ENCODE results near the gene ARHGEF38. TPM values are rescaled to one million over a fixed set of nuclear protein-coding genes. Genes with fewer than 3 reads are reported as not detected.

ARHGEF38 gene
- total RNA-seq, 3 donors from 2014 or later (not counting 1 experiment from before 2014, with no cell fraction given) = not detected

DNA sequence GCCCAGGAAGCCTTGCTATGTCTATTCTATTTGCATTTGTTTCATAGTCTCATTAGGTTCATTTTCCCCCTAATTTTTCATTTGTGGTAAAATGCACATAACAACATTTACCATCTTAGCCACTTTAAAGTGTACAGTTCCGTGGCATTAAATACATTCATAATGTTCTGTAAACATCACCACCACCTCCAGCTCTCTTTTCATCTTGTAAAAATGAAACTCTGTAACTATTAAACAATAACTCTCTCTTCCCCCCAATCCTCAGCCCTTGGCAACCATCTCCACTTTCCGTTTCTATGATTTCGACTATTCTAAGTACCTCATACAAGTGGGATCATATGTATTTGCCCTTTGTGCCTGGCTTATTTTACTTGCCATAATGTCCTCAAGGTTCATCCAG lies 19.9 kb downstream of the ARHGEF38 start:
- peaks cover 0 to under 1% of the 10 kb centered on the region in 2 donors for H3K9me3 Mint-ChIP-seq
- TF ChIP-seq, protein P1, sequence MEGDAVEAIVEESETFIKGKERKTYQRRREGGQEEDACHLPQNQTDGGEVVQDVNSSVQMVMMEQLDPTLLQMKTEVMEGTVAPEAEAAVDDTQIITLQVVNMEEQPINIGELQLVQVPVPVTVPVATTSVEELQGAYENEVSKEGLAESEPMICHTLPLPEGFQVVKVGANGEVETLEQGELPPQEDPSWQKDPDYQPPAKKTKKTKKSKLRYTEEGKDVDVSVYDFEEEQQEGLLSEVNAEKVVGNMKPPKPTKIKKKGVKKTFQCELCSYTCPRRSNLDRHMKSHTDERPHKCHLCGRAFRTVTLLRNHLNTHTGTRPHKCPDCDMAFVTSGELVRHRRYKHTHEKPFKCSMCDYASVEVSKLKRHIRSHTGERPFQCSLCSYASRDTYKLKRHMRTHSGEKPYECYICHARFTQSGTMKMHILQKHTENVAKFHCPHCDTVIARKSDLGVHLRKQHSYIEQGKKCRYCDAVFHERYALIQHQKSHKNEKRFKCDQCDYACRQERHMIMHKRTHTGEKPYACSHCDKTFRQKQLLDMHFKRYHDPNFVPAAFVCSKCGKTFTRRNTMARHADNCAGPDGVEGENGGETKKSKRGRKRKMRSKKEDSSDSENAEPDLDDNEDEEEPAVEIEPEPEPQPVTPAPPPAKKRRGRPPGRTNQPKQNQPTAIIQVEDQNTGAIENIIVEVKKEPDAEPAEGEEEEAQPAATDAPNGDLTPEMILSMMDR (IDR thresholded peaks at IDR 0.05) = no peak
- Histone ChIP-seq H3K4me1 (ENCODE audit: control insufficient read depth, insufficient read depth, low read length) (no peaks in the 10 kb centered on the region), H3K27me3 (ENCODE audit: control insufficient read depth, insufficient read depth, low read length) (no peaks in the 10 kb centered on the region), H3K36me3 (ENCODE audit: control insufficient read depth, insufficient read depth, low read length) (no peaks in the 10 kb centered on the region), H3K4me3 (ENCODE audit: low read length) (no peak overlapping the region), H3K27ac (ENCODE audit: low read length) (no peak overlapping the region), H3K9me3 (ENCODE audit: control insufficient read depth, insufficient read depth, low read length) (no peaks in the 10 kb centered on the region)
- 77% methylated on average over 3 of the region's 3 CpGs for WGBS (ENCODE audit: insufficient coverage)
- no peak for DNase-seq
- no peaks in the 10 kb centered on the region for H3K36me3 Mint-ChIP-seq
- intact Hi-C loops (cut with micrococcal nuclease) = no loop called here
- no peak for ATAC-seq
- no peak overlapping the region for H3K27ac Mint-ChIP-seq
- H3K4me1 Mint-ChIP-seq = no peaks in the 10 kb centered on the region
- H3K27me3 Mint-ChIP-seq (ENCODE audit: low read depth in 2 of 2) = peaks cover 0 to 1% of the 10 kb centered on the region in 2 donors
- no peak overlapping the region for H3K4me3 Mint-ChIP-seq

DNA sequence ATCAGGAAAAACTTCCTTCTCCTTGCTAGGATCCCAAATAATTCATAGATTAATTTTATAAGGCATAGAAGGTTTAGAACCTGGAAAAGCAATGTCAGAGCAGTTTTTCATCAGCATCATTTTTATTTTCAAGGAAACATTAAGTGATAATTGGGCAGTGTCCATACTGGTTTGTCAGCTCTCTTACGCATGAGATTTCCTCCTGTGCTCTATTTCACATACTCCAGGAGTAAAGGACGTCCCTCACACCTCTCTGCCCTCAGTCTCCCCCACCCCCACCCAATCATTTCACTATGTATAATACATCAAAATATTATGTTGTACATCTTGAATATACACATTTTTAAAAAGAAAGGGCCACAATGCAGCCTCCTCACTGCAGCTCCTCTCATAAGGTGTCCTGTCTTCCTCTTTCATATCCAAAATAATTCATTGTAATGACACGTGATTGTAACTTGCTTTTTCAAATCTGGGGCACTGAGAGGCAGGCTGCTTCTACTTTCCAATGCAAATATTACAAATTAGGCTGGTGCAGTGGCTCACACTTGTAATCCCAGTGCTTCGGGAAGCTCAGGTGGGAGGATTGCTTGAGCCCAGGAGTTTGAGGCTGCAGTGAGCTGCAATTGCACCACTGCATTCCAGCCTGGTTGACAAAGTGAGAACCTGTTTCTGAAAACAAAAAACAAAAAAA lies 34.4 kb downstream of the ARHGEF38 start:
- Histone ChIP-seq H3K4me3 (ENCODE audit: low read length) (no peak overlapping the region), H3K36me3 (ENCODE audit: control insufficient read depth, insufficient read depth, low read length) (no peaks in the 10 kb centered on the region), H3K9me3 (ENCODE audit: control insufficient read depth, insufficient read depth, low read length) (no peaks in the 10 kb centered on the region), H3K27me3 (ENCODE audit: control insufficient read depth, insufficient read depth, low read length) (no peaks in the 10 kb centered on the region), H3K27ac (ENCODE audit: low read length) (no peak overlapping the region), H3K4me1 (ENCODE audit: control insufficient read depth, insufficient read depth, low read length) (no peaks in the 10 kb centered on the region)
- Mint-ChIP-seq H3K27me3 (ENCODE audit: low read depth in 2 of 2) (peaks cover 0 to 5% of the 10 kb centered on the region in 2 donors), H3K27ac (no peak overlapping the region), H3K4me3 (no peak overlapping the region), H3K36me3 (no peaks in the 10 kb centered on the region), H3K4me1 (no peaks in the 10 kb centered on the region), H3K9me3 (peaks cover 0 to 2% of the 10 kb centered on the region in 2 donors)
- ATAC-seq (no peak), DNase-seq (no peak)
- TF ChIP-seq, protein P1 (IDR thresholded peaks at IDR 0.05) = no peak
- intact Hi-C loops (cut with micrococcal nuclease) = no loop called here
- WGBS (ENCODE audit: insufficient coverage) = 86% methylated on average over 4 of the region's 4 CpGs

DNA sequence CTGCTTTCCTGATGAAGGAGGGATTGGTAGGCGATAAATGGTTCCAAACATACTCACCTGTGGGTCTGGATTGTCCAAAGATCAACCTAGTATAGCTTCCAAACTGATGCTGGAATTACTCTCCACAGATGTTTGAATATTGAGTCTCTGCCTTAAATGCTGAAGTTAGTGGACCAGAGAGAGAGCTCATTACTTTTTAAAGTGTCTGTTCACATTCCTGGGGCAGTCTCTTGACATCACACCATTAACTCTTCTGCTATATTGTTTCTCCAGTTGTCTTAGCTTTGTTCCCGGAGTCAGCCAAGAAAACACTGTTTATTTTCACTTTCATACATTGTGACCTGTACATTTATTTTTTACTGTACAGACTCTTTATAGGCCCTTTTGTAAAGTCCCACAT lies 35.4 kb downstream of the ARHGEF38 start:
- no peak for ATAC-seq
- Mint-ChIP-seq H3K4me3 (no peak overlapping the region), H3K27ac (no peak overlapping the region), H3K4me1 (no peaks in the 10 kb centered on the region), H3K27me3 (ENCODE audit: low read depth in 2 of 2) (peaks cover 0 to 14% of the 10 kb centered on the region in 2 donors), H3K9me3 (peaks cover 0 to 2% of the 10 kb centered on the region in 2 donors), H3K36me3 (no peaks in the 10 kb centered on the region)
- intact Hi-C loops (cut with micrococcal nuclease) = no loop called here
- no peaks in the 10 kb centered on the region for H3K4me1 ChIP-seq (ENCODE audit: control insufficient read depth, insufficient read depth, low read length)
- TF ChIP-seq, protein P1 (IDR thresholded peaks at IDR 0.05) = no peak
- H3K9me3 ChIP-seq (ENCODE audit: control insufficient read depth, insufficient read depth, low read length) = no peaks in the 10 kb centered on the region
- no peaks in the 10 kb centered on the region for H3K27me3 ChIP-seq (ENCODE audit: control insufficient read depth, insufficient read depth, low read length)
- WGBS (ENCODE audit: insufficient coverage) = 78% methylated on average over 2 of the region's 2 CpGs
- H3K27ac ChIP-seq (ENCODE audit: low read length) = no peak overlapping the region
- no peak for DNase-seq
- no peak overlapping the region for H3K4me3 ChIP-seq (ENCODE audit: low read length)
- no peaks in the 10 kb centered on the region for H3K36me3 ChIP-seq (ENCODE audit: control insufficient read depth, insufficient read depth, low read length)

DNA sequence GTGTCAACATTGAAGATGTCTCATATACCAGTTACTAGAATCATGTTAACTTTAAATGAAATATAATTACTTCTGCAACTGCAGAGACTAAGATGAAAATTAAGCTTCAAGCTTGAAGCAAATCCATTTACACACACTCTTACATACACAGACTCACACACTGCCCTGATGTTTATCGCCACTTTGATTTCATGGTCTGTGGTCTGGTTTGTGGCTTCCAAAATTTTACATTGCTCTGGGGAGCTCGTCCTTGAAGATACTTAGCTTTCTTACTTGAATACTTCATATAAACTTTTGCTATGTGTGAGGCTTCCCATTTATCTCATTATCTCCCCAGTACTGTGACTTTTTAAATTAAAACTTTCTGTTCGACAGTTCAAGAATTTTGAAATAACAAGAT lies 35.8 kb downstream of the ARHGEF38 start:
- no peak for ATAC-seq

More for the DNA sequence above, 35.8 kb downstream of the ARHGEF38 start:
- Histone ChIP-seq H3K27ac (ENCODE audit: low read length) (no peak overlapping the region), H3K27me3 (ENCODE audit: control insufficient read depth, insufficient read depth, low read length) (no peaks in the 10 kb centered on the region), H3K4me1 (ENCODE audit: control insufficient read depth, insufficient read depth, low read length) (no peaks in the 10 kb centered on the region), H3K36me3 (ENCODE audit: control insufficient read depth, insufficient read depth, low read length) (no peaks in the 10 kb centered on the region), H3K9me3 (ENCODE audit: control insufficient read depth, insufficient read depth, low read length) (no peaks in the 10 kb centered on the region), H3K4me3 (ENCODE audit: low read length) (no peak overlapping the region)
- Mint-ChIP-seq H3K9me3 (peaks cover 0 to 2% of the 10 kb centered on the region in 2 donors), H3K36me3 (no peaks in the 10 kb centered on the region), H3K27ac (no peak overlapping the region), H3K27me3 (ENCODE audit: low read depth in 2 of 2) (peaks cover 0 to 13% of the 10 kb centered on the region in 2 donors), H3K4me1 (no peaks in the 10 kb centered on the region), H3K4me3 (no peak overlapping the region)
- intact Hi-C loops (cut with micrococcal nuclease) = no loop called here
- no peak for DNase-seq
- WGBS (ENCODE audit: insufficient coverage) = 18% methylated on average over 1 of the region's 3 CpGs
- TF ChIP-seq, protein P1 (IDR thresholded peaks at IDR 0.05) = no peak
